ENCODE results near the gene HTR3E.
"Not testable (repeated sequence)": the region's sequence is repeated elsewhere in the genome, so short reads cannot be mapped to it uniquely, and the experiment has no call there.

DNA sequence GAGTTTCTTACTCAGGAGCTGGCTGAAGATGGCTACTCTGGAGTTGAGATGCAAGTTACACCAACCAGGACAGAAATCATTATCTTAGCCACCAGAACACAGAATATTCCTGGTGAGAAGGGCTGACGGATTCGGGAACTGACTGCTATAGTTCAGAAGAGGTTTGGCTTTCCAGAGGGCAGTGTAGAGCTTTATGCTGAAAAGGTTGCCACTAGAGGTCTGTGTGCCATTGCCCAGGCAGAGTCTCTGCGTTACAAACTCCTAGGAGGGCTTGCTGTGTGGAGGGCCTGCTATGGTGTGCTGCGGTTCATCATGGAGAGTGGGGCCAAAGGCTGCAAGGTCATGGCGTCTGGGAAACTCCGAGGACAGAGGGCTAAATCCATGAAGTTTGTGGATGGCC lies 52.9 kb downstream of the HTR3E start:
- not testable (repeated sequence) for TF ChIP-seq CHD2 (IDR thresholded peaks at IDR 0.05; ENCODE audit: low read depth, low read length); RBM39 (IDR thresholded peaks at IDR 0.05; ENCODE audit: low read depth, low read length, poor library complexity, severe bottlenecking); REXO4 (CRISPR knock-in tag; IDR thresholded peaks at IDR 0.05; ENCODE audit: borderline replicate concordance); JUN (CRISPR knock-in tag; IDR thresholded peaks at IDR 0.05); SP5 (CRISPR knock-in tag; IDR thresholded peaks at IDR 0.05; ENCODE audit: borderline replicate concordance, low read depth)
- TF ChIP-seq, protein P1, sequence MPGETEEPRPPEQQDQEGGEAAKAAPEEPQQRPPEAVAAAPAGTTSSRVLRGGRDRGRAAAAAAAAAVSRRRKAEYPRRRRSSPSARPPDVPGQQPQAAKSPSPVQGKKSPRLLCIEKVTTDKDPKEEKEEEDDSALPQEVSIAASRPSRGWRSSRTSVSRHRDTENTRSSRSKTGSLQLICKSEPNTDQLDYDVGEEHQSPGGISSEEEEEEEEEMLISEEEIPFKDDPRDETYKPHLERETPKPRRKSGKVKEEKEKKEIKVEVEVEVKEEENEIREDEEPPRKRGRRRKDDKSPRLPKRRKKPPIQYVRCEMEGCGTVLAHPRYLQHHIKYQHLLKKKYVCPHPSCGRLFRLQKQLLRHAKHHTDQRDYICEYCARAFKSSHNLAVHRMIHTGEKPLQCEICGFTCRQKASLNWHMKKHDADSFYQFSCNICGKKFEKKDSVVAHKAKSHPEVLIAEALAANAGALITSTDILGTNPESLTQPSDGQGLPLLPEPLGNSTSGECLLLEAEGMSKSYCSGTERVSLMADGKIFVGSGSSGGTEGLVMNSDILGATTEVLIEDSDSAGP (CRISPR knock-in tag; IDR thresholded peaks at IDR 0.05; ENCODE audit: borderline replicate concordance): 0 out of 2 replicates have a peak, but pooled peaks have one; percentile 24
- TF ChIP-seq, protein P2, sequence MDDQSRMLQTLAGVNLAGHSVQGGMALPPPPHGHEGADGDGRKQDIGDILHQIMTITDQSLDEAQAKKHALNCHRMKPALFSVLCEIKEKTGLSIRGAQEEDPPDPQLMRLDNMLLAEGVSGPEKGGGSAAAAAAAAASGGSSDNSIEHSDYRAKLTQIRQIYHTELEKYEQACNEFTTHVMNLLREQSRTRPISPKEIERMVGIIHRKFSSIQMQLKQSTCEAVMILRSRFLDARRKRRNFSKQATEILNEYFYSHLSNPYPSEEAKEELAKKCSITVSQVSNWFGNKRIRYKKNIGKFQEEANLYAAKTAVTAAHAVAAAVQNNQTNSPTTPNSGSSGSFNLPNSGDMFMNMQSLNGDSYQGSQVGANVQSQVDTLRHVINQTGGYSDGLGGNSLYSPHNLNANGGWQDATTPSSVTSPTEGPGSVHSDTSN (CRISPR knock-in tag; IDR thresholded peaks at IDR 0.05; ENCODE audit: borderline replicate concordance): not testable (repeated sequence)

Measured in HepG2 (cell line).